DMS79 treated with DMSO at 0.1 percent for 48 hours (cell line): ENCODE measurements around the gene ZSWIM1.

Experiments
- DNase-seq: peaks from one replicate; lab custom pipeline; 2025; lab: John Stamatoyannopoulos, UW

Gene ZSWIM1

GRCh38 chr20:45880988-45881788, at the start of gene ZSWIM1:
Gene ZSWIM1 (plus strand): TSS chr20:45881227. CDS start chr20:45882593, 1,366 bp downstream.
- DNase-seq: peak; percentile 83

DNA sequence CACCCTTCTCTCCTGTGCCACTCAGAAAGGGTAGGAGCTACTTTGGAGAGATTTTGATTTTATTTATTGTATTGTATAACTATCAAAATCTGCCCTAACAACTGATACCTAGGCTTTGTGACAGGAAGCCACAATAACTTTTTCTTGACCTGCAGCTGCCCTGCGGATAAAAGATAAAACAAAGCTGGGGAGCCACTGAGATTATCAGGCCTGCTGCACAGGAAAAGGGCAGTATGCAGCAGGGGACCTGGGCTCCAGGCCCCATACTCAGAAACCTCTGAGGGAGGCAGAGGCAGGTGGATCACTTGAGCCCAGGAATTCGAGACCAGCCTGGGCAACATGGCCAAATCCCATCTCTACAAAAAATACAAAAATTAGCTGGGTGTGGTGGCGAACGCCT, 48.4 kb upstream of the ZSWIM1 start:
- no peak for DNase-seq

DNA sequence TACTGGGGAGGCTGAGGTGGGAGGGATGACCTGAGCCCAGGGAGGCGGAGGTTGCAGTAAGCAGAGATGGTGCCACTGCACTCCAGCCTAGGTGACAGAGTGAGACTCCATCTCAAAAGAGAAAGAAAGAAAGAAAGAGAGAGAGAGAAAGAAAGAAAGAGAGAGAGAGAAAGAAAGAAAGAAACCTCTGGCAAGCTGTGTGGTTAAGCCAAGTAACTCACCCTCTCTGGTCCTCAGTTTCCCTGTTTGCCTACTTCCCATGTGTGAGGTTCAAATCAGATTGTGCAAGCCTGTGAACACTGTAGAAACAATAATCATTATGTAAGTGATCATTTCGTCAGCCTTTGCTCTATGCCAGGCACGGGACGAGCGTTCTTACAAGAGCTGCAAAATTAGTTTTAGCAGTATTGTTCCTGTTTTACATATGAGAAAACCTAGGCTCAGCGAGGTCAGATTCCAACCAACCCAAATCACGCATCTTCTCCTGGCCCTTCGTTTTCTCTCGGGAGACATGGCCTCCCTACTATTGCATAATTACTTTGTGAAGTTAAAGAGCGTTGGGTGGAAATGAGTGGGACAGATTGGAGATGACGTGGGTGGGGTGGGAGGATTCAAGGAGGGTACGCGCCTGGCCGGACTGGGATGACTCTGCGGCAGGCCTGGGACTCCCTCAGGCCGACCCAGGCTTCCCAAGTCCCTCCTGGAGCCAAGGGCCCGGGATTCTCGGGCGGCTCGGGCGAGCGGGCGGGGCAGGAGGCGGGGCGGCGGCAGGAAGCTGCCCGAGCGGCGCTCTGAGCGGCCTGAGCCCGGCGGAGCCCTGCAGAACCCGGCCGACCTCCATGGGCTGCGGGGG, 47.8 kb upstream of the ZSWIM1 start, which contains the start of gene SNX21:
TSS of gene SNX21 (plus strand) at position 770 of the 853 bp plus-strand sequence. CDS start 121 bp downstream, outside the sequence.
- DNase-seq: peak; percentile 28

- DNase-seq: peak; percentile 12
Observed at GRCh38 chr20:45833883-45834796, 46.9 kb upstream of the ZSWIM1 start.

DNA sequence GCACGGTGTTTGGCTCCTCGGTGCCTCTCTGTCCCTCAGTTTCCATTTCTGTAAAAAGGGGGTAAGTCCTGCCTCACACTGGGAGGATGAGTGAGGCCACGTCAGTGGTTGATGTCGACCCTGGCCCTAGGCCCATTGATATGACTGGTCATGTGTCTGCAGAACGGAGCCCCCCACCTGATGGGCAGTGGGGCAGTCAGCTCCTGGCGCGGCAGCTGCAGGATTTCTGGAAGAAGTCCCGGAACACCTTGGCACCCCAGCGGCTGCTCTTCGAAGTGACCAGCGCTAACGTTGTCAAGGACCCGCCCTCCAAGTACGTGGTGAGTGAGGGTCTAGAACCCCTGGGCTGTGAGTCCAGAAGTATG, 46.2 kb upstream of the ZSWIM1 start:
- no peak for DNase-seq

- DNase-seq: no peak
Observed at GRCh38 chr20:45835329-45835765, 45.7 kb upstream of the ZSWIM1 start.

- DNase-seq: no peak
Observed at GRCh38 chr20:45835825-45836224, 45.2 kb upstream of the ZSWIM1 start.

GRCh38 chr20:45836841-45837240, 44.2 kb upstream of the ZSWIM1 start:
- DNase-seq: no peak

GRCh38 chr20:45840700-45841198, 40.3 kb upstream of the ZSWIM1 start:
- no peak for DNase-seq

DNA sequence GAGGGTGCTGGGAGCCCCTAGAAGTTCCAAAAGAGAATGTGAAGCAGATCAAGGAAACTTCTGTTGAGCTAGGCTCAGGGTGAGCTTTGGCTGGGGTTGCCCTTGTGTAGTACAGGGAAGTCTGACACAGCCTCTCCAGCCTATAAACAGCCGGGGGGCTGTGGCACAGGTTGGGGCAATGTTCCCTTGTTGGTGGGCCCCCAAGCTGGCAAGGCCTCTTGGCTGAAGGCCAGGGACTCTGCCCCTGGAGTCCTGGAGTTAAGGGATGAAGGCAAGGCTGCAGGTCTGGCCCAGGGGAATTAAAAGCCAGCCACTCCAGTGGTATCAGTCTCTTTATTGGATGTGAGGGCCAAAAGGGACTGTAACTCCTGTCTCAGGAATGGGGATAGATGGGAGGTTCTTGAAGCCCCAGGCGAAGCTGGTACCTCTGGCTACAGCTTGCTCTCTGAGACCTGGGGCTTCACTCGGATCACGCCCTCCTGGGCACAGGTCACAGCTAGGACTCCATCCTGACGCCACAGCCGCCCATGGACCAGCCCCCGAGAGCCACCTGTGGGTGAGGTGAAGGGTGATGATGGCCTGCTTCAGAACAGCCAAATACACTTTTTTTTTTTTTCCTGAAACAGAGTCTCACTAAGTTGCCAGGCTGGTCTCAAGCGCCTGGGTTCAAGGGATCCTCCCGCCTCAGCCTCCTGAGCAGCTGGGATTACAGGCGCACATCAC, 39.5 kb upstream of the ZSWIM1 start:
- DNase-seq: no peak

DNA sequence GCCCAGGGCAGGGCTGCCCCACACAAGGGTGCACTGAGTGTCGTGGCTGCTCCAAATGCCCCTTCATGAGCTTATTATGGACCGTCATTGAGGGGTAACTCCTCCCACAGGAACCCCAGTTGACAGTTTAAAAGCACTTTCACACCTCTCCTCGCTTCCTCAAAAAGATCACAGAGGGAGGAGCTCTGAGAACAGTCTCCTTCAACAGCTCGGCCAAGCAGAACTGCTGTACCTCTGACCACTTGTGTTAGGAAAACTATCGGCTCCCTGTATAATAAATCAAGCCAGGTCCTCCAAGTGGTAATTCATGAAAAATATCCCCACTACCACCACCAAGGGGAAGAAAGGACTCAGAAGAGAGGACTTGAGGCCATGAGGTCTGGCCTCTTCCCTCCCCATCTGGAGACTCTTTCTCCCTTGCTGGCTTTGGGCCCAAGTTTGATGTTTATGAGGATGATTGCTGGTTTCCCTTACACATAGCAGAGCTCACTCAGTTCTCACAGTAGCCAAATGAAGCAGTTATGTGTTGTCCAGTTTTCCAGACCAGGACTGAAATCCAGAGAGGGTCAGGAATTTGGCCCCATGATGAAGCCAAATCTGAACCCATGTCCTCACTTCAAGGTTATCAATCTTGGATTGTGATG, 38.7 kb upstream of the ZSWIM1 start:
- DNase-seq: no peak

- no peak for DNase-seq
Observed at GRCh38 chr20:45843506-45843905, 37.5 kb upstream of the ZSWIM1 start.

- DNase-seq: no peak
Observed at GRCh38 chr20:45845452-45845851, 35.6 kb upstream of the ZSWIM1 start.

GRCh38 chr20:45848421-45848820, 32.6 kb upstream of the ZSWIM1 start:
- no peak for DNase-seq

DNA sequence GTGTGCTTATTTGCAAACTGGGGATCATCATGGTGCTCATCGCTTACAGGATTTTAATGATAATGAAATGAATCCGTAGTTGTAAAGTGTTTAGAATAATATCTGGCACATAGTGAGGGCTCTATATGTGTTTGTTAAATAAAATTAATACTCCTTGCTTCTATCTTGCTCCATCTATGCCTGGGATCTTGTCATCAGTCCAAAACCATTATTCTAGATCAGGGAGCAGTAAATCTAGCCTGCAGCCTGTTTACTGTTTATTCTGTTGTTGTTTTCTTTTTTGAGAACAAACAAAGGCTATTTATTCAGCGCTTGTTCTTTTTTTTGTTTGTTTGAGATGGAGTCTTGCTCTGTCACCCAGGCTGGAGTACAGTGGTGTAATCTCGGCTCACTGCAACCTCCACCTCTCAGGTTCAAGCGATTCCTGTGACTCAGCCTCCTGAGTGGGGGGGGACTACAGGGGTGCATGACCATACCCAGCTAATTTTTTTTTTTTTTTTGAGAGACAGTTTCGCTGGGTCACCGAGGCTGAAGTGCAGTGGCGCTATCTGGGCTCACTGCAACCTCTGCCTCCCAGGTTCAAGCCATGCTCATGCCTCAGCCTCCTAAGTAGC, 32.0 kb upstream of the ZSWIM1 start:
- no peak for DNase-seq

DNA sequence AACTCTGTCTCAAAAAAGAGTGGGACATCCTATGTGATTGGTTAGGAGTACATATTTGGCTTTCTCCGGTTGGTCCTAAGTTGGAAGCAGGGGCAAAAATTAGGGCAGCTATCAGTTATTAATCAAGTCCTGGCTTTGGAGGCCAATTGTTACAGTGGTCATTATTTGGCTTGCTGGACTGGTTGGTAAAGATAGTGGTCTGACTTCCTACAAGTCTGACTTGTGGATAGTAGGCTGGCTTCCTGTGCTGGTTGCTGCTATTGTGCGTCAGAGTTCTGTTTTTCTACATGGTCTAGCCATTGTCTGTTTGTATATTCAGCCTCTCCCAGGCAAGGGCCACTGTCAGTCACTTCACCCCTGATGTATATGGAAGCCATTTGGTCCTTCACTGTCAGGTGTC, 30.8 kb upstream of the ZSWIM1 start:
- DNase-seq: no peak

GRCh38 chr20:45850926-45851325, 30.1 kb upstream of the ZSWIM1 start:
- DNase-seq: no peak

DNA sequence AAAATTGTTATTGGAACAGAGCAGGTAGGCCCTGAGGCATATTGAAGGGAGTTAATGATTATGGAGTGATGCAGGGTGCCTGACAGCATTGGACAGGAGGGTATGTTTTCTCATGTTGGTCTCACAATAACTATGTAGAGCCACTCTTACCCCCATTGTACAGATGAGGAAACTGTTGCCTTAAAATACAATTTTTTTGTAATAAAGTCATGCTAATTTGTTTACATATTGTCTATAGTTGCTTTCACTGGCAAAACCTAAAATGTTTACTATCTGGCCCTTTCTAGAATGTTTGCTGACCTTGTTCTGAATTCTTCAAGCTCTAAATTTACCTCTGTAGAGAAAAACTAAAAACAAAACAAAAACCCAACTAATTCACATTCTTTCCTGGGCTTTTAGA, 29.5 kb upstream of the ZSWIM1 start:
- DNase-seq: no peak

DNA sequence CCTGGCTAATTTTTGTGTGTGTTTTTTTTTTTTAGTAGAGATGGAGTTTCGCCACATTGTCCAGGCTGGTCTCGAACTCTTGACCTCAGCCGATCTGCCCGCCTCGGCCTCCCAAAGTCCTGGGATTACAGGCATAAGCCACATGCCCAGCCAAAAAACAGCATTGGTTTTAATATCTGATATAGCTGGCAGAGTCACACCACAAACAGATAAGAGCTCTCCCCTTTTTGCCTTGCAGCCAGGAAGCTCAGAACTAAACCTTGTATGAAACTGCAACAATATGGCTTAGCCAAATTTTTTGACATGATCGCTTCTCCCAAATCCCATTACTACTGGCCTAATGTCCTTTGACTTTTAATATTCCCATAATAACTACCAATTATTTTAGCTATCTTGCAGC, 28.7 kb upstream of the ZSWIM1 start:
- no peak for DNase-seq

DNA sequence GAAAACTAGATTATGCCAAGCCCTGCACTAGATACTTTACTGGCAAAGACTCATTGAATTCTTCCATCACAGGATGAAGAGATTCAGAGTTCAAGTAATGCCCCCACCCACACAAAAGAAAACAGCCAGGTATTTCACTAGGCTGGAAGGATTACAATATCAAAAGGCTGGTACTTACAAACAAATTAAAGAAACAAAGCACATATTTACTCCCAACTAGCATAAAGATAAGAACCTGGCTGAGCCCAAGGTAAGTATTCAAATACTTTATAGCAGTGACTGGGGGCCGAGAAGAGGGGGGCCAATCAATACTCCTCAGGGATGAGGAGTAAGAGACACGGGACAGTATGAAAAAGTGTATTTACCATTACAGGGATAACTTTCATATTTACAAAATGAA, 27.5 kb upstream of the ZSWIM1 start:
- DNase-seq: no peak
